Right lobe of liver (tissue), 5 donors: ENCODE results near the gene EXOSC5. TPM values are rescaled to one million over a fixed set of nuclear protein-coding genes. Genes with fewer than 3 reads are reported as not detected.

Experiments
- small RNA-seq, 2 experiments: library from RNA; depleted of rRNA; stranded (forward); fragments of <200 nt; gene quantifications; one replicate each; pipeline ENCODE3, GENCODE V24; 2016
- total RNA-seq, 6 experiments: library from RNA; depleted of rRNA in 2 of 6; stranded (reverse); fragments of >200 nt in 2 of 6; fragmentation: NEBNext Ultra II Directional in 3 of 6; extraction: Animal tissue kit (Norgen Biotek cat#: 25700) in 3 of 6; gene quantifications; one replicate each; pipeline versions ENCODE4 v1.1.0 to v1.2.4, GENCODE V29; 2016 to 2023
- donor health status: DM: no; HTN: no; CAD: no.
- donor health status: DM: no; HTN: no; CAD: no.
- donor health status: DM: no; HTN: yes; CAD: no.
- donor health status: DM: no; HTN: yes; CAD: no.

Gene EXOSC5
- total RNA-seq, 6 experiments from 2014 or later = 6.1 to 26.6 (median 14.1) TPM

Small RNA genes within 50 kb of the gene (small RNA-seq; reads per million reads assigned to genes)
- gene RF00017 = 0 reads per million in 2 experiments

Other genes starting within 250 kb of the EXOSC5 start
- gene CYP2S1, start 204.1 kb downstream of the EXOSC5 start, total RNA-seq = 1 to 10 TPM in 3 of 6 experiments, under 1 TPM in 3; 0.54 to 1.9 (median 0.99) TPM
- gene AXL, start 178.1 kb downstream of the EXOSC5 start, total RNA-seq = 10 to 100 TPM in 3 of 6 experiments, 1 to 10 TPM in 3; 5.7 to 20.3 (median 10.2) TPM
- gene HNRNPUL1, start 133.0 kb downstream of the EXOSC5 start, total RNA-seq = 10 to 100 TPM; 53.5 to 70.0 (median 61.8) TPM
- gene CCDC97, start 87.2 kb downstream of the EXOSC5 start, total RNA-seq = 1 to 10 TPM; 4.6 to 7.2 (median 6.9) TPM
- gene TGFB1, start 43.4 kb downstream of the EXOSC5 start, total RNA-seq = 10 to 100 TPM in 2 of 6 experiments, 1 to 10 TPM in 4; 4.9 to 19.1 (median 8.5) TPM
- 1 to 10 TPM; 1.7 to 4.4 (median 2.6) TPM for gene B9D2, start 33.2 kb downstream of the EXOSC5 start, total RNA-seq
- 1 to 10 TPM; 1.8 to 4.1 (median 3.0) TPM for gene TMEM91, start 20.8 kb downstream of the EXOSC5 start, total RNA-seq
- gene BCKDHA, start 459 bp upstream of the EXOSC5 start, total RNA-seq = 10 to 100 TPM; 32.1 to 68.7 (median 48.9) TPM
- 1 to 10 TPM in 1 of 6 experiments, under 1 TPM in 5; 0.50 to 1.2 (median 0.63) TPM for gene B3GNT8, start 30.0 kb upstream of the EXOSC5 start, total RNA-seq
- 10 to 100 TPM; 18.9 to 30.5 (median 22.5) TPM for gene DMAC2, start 42.6 kb upstream of the EXOSC5 start, total RNA-seq
- gene ERICH4, start 45.8 kb upstream of the EXOSC5 start, total RNA-seq = not detected
- 1 to 10 TPM in 3 of 6 experiments, under 1 TPM in 2, not detected in 1; 0.49 to 1.4 (median 1.2) TPM for gene CEACAM21, start 178.8 kb upstream of the EXOSC5 start, total RNA-seq
- gene CEACAM4, start 229.7 kb upstream of the EXOSC5 start, total RNA-seq = 1 to 10 TPM in 2 of 6 experiments, under 1 TPM in 4; 0.29 to 3.4 (median 0.58) TPM